IPS DF 19.7 (cell line): Measurements from ENCODE around the gene CCDC24.

Source experiments
- DNase-seq: peaks from one replicate; pipeline ENCODE4 v3.0.0-alpha.2; 2013; ENCODE audit warnings: low read depth, low spot score

Gene CCDC24

DNA sequence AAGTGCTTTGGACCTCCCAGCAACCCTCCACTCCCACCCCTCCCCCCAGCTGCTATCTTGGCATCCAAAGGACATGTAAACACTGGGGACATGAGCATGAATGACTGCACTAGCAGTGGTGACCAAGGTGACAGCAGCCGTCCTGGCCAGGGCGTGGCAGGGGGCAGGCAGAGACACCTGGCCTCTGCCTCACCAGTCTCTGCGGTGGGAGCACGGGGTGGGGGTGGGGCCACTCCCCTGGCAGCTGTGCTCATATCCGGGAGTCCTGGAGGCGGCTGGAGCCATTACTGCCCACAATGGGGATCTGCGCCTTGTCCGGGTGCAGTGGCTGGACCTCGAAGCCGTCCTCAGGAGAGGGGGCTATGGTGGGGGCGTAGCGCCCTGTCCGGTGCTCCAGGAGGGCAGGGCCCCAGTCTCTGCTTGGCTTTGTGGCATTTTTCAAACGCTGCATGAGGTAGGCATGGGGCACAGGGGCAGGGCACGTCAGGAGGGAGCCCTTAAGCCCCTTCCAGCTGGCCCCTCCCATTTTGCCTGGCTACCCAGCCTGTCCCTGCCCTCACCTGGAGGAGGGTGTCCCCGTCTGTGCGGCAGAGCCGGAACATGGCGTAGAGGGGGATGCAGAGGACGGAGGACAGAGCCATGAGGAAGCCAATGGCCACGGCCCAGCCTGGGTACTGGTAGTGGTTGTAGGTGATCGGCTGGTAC, 6.0 kb downstream of the CCDC24 start:
- DNase-seq: no peak

- no peak for DNase-seq
Measured at GRCh38 chr1:43998000-43998378, 6.6 kb downstream of the CCDC24 start.

GRCh38 chr1:43999455-43999854, 8.1 kb downstream of the CCDC24 start:
- no peak for DNase-seq

DNA sequence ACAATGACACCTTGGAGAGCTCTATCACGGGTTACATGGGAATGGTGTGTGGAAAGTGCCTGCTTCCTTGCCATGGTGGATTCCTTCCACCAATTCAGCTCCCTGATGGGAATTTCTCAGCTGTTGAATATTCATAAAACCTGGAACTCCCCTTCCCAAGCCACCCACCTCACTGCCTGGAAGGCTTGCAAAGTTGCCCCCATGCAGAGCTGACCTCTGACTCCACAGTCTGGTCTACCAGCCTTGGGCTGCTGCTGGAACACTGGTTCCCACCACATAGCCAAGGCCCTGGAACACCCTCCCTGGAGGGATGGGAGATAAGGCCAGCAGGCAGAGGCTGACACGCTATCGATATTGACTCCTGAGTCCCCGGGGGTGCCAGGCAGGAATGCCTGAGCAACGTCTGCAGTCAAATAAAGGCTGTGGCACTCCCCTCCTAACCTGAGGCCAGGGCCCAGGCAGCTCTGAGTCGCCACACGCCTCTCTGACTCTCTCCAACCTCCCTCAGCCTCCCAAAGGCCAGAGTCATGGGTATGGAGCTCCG, 8.8 kb downstream of the CCDC24 start:
- no peak for DNase-seq

GRCh38 chr1:44002165-44002564, 10.8 kb downstream of the CCDC24 start:
- DNase-seq: no peak

- DNase-seq: no peak
Measured at GRCh38 chr1:44002606-44003157, 11.3 kb downstream of the CCDC24 start.

DNA sequence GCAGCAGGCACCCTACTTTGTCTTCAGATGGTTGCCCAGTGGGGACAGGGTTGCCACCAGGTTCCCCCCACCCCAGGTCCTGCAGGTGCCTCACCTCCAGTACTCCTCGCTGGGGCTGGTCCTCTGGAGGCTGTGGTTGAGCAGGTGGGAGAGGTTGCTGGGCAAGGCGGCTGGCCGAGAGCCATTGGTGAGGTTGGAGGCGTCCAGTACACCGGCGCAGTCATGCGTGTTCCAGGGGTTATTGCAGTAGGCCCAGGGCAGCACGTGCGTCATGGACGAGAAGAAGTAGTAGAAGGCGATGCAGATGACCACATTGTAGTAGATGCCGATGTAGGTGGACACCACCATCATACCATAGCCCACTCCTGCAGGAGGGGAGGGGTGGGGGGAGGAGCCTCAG, 16.9 kb downstream of the CCDC24 start:
- no peak for DNase-seq

DNA sequence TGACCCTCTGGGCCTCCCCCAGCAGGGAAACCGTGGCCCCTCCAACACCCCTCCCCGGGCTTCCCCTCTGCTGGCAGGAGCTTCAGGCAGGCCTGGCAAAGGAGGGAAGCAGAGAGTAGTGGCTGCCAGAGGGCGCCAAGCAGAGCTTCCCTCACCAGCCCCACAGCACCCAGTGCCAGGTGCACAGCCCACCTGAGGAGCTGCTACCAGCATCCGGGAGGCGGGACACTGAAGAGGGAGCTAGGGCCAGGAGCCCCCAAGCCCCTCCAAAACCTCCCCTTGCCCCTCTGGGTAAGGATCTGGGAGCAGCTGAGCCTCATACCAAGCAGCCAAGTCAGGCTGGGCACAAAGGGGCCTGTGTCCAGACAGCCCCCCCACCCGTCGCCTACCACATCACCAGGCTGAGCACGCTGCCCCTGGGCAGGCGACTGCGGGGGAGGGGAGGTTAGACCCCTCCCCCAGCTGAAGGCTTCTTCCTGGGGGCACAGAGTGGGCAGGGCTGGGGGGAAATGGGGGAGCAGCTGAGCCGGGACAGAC, 19.6 kb downstream of the CCDC24 start:
- DNase-seq: no peak

- no peak for DNase-seq
Measured at GRCh38 chr1:44012404-44012803, 21.0 kb downstream of the CCDC24 start.

GRCh38 chr1:44012941-44013609, 21.7 kb downstream of the CCDC24 start:
- DNase-seq: no peak

DNA sequence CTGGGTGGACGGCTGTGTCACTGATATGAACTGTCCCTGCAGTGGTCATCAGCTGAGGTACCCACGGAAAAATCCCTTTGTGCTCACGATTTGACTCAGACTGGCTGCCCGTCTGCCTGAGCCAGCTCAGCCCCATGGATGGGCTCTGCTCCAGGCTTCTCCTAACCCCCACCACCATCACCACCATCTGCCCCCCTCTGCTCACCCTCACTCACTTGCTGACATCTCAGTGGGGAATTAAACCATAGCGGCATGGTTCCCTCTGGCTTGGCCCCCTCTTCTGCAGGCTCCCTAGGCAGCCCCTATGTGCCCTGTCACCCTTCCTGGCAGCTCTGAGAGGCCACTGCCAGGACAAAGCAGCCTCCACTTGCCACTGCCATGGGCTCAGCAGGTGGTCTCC, 22.6 kb downstream of the CCDC24 start:
- DNase-seq: no peak

DNA sequence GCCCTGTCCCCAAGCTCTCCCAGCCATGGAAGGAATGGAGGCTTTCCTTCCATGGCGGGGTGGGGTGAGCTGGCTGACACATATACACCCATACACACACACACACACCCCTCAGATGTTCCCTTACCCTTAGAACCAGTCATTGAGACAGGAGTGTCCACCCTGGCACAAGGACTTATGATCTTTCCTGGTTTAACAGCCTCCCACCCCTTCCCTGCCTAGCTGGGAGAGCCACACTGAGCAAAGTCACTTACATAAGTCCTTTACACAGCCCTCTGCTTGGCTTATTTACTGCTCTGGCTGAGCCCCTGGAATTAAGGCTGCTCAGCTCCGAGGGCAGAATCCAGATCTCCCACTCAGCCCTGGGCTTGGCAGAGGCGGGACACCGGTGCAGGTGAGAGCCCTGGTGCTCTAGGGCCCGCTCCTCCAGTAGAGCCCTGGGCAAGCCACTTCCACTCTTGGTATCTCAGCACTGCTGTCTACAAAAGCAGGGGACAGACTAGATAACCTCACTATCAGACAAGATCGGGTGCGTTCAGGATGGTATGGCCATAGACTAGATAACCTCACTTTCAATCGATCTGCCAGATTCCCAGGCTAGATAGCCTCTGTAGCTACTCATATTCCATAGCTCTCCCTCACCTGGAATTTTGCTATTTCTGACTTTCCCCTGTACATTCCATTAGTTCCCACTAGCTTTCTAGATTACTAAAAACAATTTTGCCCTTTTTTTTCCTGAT, 23.1 kb downstream of the CCDC24 start:
- DNase-seq: no peak

GRCh38 chr1:44015206-44015605, 23.8 kb downstream of the CCDC24 start:
- no peak for DNase-seq

DNA sequence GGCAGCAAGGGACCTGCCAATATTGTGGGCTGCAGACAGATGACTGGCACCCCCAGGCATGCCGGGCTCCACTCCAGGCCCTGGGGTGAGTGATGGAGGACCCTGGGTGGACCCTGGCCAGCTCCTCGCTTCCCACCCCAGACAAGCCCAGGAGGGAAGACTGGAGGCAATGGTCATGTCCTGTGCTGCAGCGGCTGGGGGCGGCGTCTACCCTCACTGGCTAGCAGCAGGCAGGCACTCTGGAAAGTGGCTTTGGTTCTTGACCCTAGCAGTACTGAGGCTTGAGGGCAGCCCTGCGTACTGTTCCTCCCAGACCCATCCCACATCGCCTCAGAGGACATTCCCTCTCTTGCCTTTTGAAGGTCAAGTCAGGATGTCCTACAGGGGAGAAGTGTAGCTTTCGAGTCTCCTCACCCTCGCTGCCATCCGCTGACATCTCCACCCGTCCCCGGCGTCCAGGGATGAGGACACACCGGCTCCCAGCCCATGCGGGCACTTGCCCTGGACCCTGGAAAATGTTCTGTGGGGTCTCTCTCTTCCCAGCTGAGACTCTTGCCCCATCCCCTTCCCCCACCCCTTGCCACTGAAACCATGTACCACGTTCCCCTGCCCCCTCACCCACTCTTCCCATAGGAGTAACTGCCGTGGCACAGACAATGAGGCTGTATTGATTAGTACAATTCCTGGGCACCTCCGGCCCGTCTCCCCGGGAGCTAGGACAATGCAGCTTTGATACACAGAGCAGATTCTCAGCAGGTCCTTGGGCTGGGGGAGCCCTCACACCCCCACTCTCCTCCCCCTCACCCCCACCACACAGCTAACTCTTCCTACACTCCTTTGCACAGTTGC, 24.9 kb downstream of the CCDC24 start:
- no peak for DNase-seq

- no peak for DNase-seq
Measured at GRCh38 chr1:44016890-44017400, 25.5 kb downstream of the CCDC24 start.

DNA sequence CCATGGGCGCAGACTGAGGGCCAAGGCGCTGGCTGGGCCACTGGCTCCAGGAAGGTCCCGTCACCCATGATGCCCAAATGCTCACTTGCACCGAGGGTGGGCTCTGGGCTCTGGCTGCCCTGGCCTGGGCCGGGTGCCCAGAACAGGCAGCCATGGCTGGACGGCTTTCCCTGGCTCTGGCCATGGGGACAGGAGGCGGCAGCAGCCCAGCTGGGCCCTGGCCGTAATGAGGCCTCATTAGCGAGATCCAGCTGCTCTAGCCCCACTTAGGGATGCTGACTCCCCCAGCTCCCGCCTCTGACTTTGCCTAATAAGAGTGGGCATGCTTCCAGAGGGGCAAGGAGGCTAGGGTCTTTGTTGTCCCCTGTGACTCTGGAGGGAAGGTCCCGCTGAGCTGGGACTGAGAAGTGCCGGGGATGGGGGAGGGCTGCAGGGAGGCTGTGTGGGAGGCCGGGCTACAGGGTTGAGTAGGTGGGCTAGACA, 28.1 kb downstream of the CCDC24 start:
- DNase-seq: no peak

- no peak for DNase-seq
Measured at GRCh38 chr1:44020464-44020863, 29.1 kb downstream of the CCDC24 start.

DNA sequence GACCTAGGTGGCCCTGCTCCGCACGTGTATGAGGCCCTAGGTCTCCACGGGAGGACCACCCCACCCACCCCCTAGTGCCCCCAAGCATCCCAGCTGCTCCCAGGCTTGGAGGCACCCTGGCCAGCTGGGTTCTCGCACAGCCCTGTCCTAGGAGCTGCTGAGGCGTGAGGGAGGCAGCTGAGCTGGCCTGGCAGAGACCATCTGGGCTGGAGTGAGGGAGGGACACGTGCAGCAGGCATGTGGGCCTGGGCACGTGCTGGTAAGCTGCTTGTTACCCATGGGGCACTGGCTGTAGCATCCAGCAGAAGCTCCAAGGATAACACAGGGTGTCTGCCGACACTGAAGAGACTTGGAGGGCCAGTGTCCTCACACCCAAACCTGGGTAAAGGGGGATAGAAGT, 29.8 kb downstream of the CCDC24 start:
- DNase-seq: no peak

DNA sequence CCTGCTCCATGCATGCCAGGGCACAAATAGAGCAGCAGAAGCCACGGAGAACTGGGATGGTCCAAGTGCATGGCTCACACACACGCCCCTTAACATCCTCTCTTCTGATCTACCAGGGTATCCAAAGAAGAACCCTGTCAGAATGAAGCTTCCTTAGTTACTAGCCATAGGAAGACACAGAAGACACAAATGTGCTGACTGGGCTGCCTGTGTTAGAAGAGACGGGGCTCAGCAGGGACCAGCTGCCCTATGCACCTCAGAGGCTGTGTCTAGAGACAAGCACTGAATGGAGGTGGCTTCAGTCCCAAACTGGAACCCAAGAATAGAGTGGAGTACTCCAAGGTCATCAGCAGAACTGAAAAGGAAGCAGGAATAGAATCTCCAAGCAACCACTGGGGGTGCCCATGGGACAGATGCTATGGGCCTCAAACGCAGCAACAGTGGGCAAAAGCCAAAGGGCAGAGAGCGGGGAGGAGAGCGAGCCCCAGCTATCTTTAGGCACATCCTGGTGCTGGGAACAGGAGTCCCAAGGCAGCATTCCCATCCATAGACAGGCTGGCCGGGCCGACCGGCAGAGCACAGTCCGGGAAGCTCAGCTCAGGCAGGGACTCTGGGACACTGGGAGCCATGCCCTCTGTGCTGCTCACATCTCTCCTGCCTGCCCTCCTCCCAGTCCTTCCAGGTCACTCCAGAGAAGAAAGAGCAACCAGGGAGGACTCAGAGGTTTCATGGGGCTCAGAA, 30.4 kb downstream of the CCDC24 start:
- DNase-seq: no peak
